Measurements from ENCODE around the gene ATP8B3.

ATP8B3 gene

DNA sequence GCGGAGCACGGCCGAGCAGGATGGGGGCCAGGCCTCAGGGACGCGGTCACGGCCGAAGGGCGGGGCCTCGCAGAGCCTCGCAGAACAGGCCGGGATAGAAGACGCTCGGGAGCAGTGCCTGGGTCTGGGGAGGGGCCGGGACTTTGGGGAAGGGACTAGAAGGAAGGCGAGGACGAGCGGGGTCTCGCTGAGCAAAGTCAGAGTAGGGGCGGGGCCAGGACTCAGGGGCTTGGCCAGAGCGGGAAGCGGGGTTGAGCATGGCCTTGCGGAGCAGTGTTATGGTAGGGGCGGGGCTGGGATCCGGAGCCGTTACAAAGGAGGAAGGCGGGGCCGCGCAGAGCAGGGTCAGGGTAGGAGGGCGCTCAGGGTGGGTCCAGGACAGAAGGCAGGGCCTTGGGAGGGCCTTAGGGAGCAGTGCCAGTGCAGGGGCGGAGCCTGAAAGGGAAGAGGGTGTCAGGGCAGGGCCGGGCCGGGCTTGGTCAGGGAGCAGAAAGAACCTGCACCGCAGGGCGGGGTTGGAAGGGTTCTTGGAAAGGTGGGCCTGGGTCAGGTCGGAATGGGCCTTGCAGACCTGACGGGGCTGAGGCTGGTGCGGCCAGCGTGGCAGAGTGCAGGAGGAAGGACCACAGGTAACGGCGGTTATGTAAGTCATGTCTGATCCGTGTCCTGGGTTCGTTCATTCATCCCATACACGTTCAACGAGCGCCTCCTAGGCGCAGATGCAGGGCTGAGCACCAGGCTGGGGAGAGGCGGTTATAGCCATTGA is 533 bp upstream of the ATP8B3 start (continued):
- TF ChIP-seq ZNF121 (tag by site-specific recombination; IDR thresholded peaks at IDR 0.05) (no peak), ZSCAN30 (tag by site-specific recombination; IDR thresholded peaks at IDR 0.05) (0 out of 2 replicates have a peak, but pooled peaks have one; percentile 33), ZEB2 (tag by site-specific recombination; IDR thresholded peaks at IDR 0.05) (peak; percentile 93), ZNF23 (tag by site-specific recombination; IDR thresholded peaks at IDR 0.05; ENCODE audit: borderline replicate concordance) (no peak), ZNF677 (tag by site-specific recombination; IDR thresholded peaks at IDR 0.05) (no peak), TCF7L2 (IDR thresholded peaks at IDR 0.05; ENCODE audit: borderline replicate concordance, low read depth, low read length) (no peak), ZNF157 (tag by site-specific recombination; IDR thresholded peaks at IDR 0.05) (no peak), ZNF768 (tag by site-specific recombination; IDR thresholded peaks at IDR 0.05) (no peak), ZNF138 (tag by site-specific recombination; IDR thresholded peaks at IDR 0.05; ENCODE audit: borderline replicate concordance) (no peak), YY2 (tag by site-specific recombination; IDR thresholded peaks at IDR 0.05) (no peak), ZNF610 (tag by site-specific recombination; IDR thresholded peaks at IDR 0.05; ENCODE audit: borderline replicate concordance) (peak; percentile 50; the same call in 1 of the 2 replicates), ZNF560 (tag by site-specific recombination; IDR thresholded peaks at IDR 0.05; ENCODE audit: borderline replicate concordance) (no peak), ZNF510 (tag by site-specific recombination; IDR thresholded peaks at IDR 0.05; ENCODE audit: insufficient replicate concordance) (no peak), SP7 (tag by site-specific recombination; IDR thresholded peaks at IDR 0.05) (peak; percentile 65), ZNF274 (IDR thresholded peaks at IDR 0.05; ENCODE audit: low read length) (no peak), ZNF274 (tag by site-specific recombination; IDR thresholded peaks at IDR 0.05; ENCODE audit: borderline replicate concordance) (no peak), ZNF658 (tag by site-specific recombination; IDR thresholded peaks at IDR 0.05) (no peak), ZNF394 (tag by site-specific recombination; IDR thresholded peaks at IDR 0.05; ENCODE audit: borderline replicate concordance) (no peak), ZNF501 (tag by site-specific recombination; IDR thresholded peaks at IDR 0.05) (no peak), ZNF391 (tag by site-specific recombination; IDR thresholded peaks at IDR 0.05; ENCODE audit: borderline replicate concordance, low read depth) (peak; percentile 25; the same call in 1 of the 2 replicates), KLF9 (tag by site-specific recombination; IDR thresholded peaks at IDR 0.05; ENCODE audit: low read depth) (peak; percentile 92), ZNF654 (tag by site-specific recombination; IDR thresholded peaks at IDR 0.05; ENCODE audit: low read depth) (peak; percentile 81), ZNF558 (tag by site-specific recombination; IDR thresholded peaks at IDR 0.05) (no peak), ZNF776 (tag by site-specific recombination; IDR thresholded peaks at IDR 0.05; ENCODE audit: borderline replicate concordance) (no peak), ZNF416 (tag by site-specific recombination; IDR thresholded peaks at IDR 0.05) (no peak), ZNF324 (tag by site-specific recombination; IDR thresholded peaks at IDR 0.05) (no peak), ZNF214 (tag by site-specific recombination; IDR thresholded peaks at IDR 0.05; ENCODE audit: borderline replicate concordance) (no peak), ZNF354C (tag by site-specific recombination; IDR thresholded peaks at IDR 0.05; ENCODE audit: borderline replicate concordance, low read depth) (no peak), ZNF544 (tag by site-specific recombination; IDR thresholded peaks at IDR 0.05) (no peak)
- TF ChIP-seq, protein P1, sequence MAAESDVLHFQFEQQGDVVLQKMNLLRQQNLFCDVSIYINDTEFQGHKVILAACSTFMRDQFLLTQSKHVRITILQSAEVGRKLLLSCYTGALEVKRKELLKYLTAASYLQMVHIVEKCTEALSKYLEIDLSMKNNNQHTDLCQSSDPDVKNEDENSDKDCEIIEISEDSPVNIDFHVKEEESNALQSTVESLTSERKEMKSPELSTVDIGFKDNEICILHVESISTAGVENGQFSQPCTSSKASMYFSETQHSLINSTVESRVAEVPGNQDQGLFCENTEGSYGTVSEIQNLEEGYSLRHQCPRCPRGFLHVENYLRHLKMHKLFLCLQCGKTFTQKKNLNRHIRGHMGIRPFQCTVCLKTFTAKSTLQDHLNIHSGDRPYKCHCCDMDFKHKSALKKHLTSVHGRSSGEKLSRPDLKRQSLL (tag by site-specific recombination; IDR thresholded peaks at IDR 0.05) = peak; percentile 30; the same call in 1 of the 2 replicates
- TF ChIP-seq, protein P2, sequence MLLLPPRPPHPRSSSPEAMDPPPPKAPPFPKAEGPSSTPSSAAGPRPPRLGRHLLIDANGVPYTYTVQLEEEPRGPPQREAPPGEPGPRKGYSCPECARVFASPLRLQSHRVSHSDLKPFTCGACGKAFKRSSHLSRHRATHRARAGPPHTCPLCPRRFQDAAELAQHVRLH (tag by site-specific recombination; IDR thresholded peaks at IDR 0.05) = no peak
- TF ChIP-seq, protein P3, sequence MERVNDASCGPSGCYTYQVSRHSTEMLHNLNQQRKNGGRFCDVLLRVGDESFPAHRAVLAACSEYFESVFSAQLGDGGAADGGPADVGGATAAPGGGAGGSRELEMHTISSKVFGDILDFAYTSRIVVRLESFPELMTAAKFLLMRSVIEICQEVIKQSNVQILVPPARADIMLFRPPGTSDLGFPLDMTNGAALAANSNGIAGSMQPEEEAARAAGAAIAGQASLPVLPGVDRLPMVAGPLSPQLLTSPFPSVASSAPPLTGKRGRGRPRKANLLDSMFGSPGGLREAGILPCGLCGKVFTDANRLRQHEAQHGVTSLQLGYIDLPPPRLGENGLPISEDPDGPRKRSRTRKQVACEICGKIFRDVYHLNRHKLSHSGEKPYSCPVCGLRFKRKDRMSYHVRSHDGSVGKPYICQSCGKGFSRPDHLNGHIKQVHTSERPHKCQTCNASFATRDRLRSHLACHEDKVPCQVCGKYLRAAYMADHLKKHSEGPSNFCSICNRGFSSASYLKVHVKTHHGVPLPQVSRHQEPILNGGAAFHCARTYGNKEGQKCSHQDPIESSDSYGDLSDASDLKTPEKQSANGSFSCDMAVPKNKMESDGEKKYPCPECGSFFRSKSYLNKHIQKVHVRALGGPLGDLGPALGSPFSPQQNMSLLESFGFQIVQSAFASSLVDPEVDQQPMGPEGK (tag by site-specific recombination; IDR thresholded peaks at IDR 0.05) = peak; percentile 82
- TF ChIP-seq, protein P4, sequence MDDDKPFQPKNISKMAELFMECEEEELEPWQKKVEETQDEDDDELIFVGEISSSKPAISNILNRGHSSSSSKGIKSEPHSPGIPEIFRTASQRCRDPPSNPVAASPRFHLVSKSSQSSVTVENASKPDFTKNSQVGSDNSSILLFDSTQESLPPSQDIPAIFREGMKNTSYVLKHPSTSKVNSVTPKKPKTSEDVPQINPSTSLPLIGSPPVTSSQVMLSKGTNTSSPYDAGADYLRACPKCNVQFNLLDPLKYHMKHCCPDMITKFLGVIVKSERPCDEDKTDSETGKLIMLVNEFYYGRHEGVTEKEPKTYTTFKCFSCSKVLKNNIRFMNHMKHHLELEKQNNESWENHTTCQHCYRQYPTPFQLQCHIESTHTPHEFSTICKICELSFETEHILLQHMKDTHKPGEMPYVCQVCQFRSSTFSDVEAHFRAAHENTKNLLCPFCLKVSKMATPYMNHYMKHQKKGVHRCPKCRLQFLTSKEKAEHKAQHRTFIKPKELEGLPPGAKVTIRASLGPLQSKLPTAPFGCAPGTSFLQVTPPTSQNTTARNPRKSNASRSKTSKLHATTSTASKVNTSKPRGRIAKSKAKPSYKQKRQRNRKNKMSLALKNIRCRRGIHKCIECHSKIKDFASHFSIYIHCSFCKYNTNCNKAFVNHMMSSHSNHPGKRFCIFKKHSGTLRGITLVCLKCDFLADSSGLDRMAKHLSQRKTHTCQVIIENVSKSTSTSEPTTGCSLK (tag by site-specific recombination; IDR thresholded peaks at IDR 0.05) = no peak

All from HEK293 (cell line).